Colon (tissue), 2 donors: ENCODE measurements around the gene GCSAM.

Source experiments
- FAIRE-seq: peaks from 2 replicates; lab custom pipeline; 2012; peaks lifted over from hg19 to GRCh38; lab: Jason Lieb, UNC
- donor health status: control.
- donor health status: control.

The GCSAM gene

DNA sequence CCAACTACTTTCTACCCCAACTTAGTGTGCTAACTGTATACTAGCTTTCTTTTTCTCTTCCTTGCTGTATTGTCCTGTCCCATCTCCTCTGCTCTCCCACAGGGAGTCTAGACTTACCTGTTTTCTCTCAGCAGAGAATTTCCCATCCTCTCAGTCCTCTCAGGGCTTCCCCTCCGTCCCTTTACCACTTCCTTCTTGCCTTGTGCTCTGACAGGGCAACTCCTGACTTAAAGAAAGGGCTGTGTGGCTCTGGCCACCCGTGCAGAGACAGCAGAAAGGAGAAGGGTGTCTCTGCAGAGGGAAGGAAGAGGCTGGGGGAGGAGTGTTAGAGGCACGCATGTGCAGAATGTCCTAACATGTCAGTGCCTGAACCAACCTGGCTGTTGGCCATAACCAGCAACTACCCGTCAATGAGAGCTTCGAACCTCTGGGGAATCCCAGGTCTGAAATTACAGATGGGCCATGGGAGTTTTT, at the start of gene GCSAM:
GCSAM (minus strand) TSS at position 274 of the 474 bp plus-strand sequence; CDS start at position 146, 128 bp downstream.
- no peak for FAIRE-seq

GRCh38 chr3:112175646-112176045, 42.6 kb upstream of the GCSAM start:
- no peak for FAIRE-seq

DNA sequence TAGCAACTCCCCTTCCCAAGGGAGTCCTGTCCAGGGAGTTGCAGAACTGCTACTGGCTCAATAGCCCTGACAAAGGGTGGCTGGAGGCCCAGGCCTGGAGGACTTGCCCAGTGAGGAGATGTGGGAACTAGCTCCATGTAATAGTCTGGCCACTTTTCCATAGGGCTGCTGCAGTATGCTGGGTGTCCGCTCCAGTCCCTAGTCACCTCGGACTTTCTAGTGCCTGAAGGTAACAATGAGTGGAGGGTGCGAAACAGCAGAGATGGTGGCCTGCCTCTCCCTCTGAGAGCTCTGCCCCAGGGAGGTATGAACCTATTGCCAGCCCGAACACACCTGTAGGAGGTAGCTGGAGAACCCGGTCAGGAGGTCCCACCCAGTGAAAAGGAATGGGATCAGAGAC, 42.0 kb upstream of the GCSAM start:
- no peak for FAIRE-seq

DNA sequence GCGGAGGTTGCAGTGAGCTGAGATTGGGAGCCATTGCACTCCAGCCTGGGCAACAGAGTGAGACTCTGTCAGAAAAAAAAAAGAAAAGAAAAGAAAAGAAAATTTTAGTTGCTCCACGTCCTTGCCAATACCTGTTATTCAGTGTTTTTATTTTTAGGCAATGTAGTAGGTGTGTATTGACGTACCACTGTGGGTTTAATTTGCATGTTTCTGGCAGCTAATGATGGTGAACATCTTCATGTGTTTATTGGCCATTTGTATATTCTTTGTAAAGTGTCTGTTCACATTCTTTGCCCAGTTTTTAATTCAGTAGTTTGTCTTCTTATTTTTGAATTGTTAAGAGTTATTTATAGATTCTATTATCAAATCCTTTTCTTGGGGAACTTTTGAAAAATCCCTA, 38.1 kb upstream of the GCSAM start:
- no peak for FAIRE-seq

- no peak for FAIRE-seq
These were observed 37.0 kb upstream of the GCSAM start for GRCh38 chr3:112170046-112170445.

DNA sequence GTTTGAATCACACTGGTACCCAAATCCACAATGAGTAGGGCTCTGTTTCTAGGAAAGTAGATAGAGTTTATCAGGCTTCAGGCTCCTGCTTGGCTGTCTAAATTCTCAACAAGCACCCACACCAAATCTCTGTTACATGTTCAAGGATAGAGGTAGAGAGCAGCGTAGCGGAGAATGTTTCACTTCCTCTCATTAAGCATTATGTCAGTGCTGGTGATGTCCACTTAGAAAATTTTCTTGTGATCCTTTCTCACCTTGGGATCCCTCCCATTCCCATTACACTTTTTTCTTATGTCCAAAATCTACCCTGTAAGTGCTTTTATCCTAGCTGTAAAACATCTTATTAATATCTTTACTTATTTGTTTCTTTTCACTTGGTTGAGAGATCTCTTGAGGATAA, 34.7 kb upstream of the GCSAM start:
- no peak for FAIRE-seq

DNA sequence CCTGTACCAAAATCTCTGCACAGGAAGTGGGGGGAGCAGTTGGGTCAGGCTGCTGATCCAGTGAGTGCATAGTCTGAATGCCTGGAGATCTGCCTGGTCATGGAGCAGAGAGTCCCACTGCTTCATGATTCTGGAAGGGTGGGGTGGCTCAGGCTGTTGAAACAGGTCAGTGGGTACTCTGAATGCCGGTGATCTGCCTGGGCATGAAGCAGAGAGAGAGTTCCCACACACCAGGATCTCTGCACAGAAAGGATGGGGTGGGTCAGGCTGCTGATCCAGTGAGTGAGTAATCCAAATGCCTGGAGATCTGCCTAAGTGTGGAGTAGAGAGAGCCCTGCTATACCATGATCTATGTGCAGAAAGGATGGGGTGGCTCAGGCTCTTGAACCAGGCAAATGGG, 16.1 kb upstream of the GCSAM start:
- no peak for FAIRE-seq

DNA sequence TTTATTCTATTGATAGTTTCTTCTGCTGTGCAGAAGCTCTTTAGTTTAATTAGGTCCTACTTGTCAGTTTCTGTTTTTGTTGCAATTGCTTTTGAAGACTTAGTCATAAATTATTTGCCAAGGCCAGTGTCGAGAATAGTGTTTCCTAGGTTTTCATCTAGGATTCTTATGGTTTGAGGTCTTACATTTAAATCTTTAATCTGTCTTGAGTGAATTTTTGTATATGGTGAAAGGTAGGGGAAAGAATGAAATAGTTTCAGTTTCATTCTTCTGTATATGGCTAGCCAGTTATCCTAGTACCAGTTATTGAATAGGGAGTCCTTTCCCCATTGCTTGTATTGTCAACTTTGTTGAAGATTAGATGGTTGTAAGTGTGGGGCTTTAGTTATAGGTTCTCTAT, 10.6 kb upstream of the GCSAM start:
- FAIRE-seq = no peak

GRCh38 chr3:112143251-112143650, 10.2 kb upstream of the GCSAM start:
- no peak for FAIRE-seq

DNA sequence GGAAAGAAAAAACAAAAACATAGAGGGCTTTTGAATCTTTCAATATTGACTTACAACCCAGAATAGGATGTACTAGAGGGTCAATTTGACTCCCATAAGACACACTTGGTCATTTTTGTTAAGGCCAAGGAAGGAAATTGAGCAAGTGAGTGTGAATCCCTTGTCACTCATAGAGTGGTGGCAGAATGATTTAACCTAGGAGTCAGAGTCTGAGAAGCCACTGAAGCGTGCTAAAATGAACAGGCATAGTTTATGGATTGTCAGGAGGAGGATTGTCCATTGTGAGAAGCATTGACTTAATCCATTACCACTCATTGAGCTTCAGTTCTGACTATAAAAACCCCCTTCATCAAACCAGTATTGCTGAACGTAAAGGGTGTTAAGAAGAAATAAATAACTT, 8.2 kb upstream of the GCSAM start:
- FAIRE-seq = no peak

DNA sequence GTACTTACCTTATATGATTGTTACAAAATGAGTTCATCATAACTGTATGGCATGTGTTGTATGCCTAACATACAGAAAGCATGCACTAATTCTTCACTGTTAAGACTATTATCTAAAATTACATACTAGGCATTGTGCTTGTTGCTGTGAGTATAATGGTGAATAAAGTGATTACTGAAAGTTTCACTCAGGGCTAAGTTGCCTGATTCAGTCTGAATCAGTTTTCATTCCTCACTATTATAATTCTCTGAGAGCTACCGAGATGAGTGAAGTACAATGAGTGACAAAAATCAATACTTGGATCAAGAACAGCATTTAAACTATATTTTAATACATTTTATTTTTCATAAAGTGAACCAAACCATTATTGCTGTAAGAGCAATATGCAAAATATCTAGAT, 7.5 kb upstream of the GCSAM start:
- no peak for FAIRE-seq

DNA sequence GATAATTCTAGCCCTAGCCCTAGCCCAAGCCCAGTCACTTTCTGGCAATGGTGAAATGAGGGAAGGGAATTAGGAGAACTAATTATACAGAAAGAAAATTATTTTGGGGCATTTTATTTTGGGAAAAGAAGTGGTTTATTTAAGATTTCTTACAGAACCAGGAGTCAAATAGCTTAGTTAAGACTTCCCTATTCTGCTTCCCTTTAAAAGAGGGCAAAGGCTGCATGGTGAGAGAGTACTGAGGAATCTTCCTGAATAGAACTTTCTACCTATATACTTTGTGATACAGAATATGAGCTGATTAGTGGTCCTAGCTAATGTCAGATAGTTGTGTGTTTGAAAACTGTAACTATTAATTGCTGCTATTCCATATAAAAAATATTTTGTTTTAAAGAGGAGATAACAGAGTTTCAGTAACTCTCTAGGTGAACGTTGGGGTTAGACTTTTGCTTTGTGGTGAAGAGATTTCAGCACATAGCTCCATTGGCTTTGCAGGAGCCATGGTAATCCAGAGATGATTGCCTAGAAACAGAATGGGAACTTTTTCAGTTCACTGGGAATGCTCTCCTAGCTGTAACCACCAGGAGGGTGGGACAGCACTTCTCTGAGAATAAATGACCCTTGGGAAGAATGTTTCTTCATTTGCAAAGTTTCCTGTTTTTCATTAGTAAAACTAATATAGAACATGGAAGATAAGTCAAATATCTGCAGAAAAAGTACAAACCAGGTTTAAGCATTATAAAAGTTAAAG, 5.3 kb upstream of the GCSAM start:
- FAIRE-seq = no peak

DNA sequence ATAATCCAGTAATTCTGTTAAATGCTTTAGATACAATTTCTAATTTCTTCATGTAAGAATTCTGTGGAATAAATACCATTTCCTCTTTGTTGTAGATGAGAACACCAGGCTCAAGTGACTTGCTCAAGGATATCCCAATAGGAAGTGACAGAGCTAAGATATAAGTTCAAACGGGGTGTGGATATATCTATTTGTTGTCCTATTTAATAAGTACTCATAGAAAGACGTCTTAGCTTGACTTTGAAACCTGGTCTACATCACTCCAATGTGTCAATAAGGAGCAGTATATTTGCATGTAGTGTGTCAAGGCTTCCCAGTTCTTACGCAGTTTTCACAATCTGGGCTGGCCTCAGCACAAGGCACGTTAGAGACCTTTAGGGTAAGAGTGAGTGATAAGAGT, 4.7 kb upstream of the GCSAM start:
- FAIRE-seq = no peak

GRCh38 chr3:112136959-112137693, 4.1 kb upstream of the GCSAM start:
- FAIRE-seq = no peak

DNA sequence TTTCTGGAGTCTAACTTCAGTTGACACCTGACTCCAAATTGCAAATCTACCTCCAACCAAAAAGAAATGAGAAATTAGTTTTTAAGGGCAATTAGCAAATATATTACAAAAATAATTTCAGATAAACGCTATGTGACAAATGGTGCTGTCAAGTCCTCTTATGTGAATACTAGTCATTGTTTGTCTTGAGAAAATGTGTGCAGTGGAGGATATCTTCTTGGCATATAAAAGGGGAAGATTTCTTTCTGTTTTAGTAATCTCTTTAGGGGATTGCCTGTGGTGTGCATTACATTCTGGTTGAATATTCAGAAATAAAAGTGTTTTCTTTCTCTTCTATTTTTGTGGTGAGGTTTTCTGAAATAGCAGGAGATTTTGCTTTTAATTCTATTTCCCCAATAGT, 3.0 kb upstream of the GCSAM start:
- FAIRE-seq = no peak

DNA sequence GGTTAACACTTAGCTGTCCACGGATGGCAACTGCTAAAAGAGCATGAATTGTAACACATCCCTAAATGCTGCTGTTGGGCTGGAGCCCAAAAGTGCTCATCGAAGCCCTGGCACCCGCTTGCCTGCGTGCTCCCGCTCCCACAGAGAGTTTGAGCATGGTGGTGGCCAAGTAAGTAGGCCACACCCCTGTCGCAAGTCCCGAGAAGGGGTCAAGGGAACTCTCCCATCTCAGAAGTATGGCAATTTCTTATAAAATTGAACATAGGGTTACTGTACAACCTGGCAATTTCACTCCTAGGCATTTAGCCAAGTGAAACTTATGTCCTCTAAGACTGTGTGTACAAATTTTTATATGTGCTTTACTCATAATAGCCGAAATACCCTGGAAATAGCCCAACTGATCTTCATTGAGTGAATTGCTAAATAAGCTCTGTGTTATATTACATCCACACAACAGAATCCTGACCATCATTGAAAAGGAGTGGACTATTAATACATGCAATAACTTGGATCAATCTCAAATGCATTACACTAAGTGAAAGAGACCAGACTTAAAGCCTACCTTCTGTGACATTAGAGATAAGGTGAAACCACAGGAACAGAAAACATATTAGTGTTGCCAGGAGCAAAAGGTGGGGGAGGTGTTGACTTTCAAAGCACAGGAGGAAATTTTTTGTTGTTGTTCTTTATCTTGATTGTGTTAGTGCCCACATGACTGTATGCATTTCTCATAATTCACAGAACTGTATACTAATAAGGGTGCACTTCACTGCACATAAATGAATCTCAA, 1.5 kb upstream of the GCSAM start:
- FAIRE-seq = no peak

GRCh38 chr3:112133626-112134334, 732 bp upstream of the GCSAM start:
- no peak for FAIRE-seq

DNA sequence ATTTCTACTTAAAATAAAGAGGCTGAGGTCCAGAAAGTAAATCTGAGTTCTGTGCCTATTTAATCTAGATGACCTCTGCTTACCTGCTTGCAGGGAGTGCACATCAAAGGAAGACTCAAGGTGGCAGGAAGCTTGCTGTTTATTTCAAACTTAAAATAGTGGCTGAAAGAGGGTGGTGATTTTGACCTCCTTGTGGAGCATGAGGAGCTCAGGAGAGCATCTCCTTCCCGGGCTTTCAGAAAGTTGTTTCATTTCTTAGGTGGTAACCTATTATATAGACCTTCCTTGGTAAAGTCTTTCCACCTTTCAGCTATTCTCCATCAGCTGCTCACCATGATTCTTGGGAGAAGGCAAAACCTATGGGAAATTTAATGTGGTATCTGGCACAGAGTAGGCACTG, 494 bp downstream of the GCSAM start:
- no peak for FAIRE-seq

DNA sequence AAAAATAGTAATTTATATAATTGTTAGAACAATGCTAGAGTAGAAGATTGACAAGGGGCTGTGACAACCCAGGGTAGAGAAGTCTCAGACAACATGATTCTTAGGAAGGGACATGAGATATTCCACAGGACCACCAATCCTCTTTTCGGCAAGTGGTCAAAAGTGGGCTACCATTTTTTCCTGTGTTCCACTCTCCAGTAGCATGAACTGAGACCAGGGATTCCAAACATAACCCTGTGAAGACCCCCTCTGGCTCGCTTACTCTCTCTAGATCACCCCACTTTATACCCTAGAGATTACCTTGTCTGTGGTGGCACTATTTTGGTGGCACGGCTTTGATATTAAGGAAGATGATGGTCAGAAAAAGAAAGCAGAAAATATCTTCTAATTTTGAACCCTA, 960 bp downstream of the GCSAM start:
- FAIRE-seq = no peak

DNA sequence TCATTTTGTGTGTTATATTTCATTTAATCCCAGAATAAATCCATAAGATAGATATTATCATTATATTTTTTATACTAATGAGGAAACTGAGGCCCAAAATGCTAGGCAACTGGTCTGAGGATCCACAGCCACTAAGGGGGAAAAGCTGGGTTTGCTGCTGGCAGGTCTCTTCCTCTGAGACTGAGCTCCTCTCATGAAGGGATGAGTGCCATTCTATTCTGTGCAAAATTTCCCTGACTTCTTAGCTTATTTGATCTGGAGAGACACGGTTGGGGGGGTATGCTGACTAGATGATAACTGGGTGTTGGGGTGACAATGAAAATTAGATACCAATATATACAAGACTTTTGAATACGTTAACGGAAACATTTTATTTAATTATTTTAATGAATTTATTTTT, 1.9 kb downstream of the GCSAM start:
- no peak for FAIRE-seq

- FAIRE-seq = no peak
These were observed 2.4 kb downstream of the GCSAM start for GRCh38 chr3:112130638-112130993.

GRCh38 chr3:112129925-112130637, 3.0 kb downstream of the GCSAM start:
- FAIRE-seq = no peak
